GM18870 (cell line): Measurements from ENCODE around the gene INA.
"Not testable (repeated sequence)": the region's sequence is repeated elsewhere in the genome, so short reads cannot be mapped to it uniquely, and the experiment has no call there.

Experiments used
- ATAC-seq: cut with Tn5 transposase; IDR thresholded peaks from one replicate; pipeline ENCODE4 v1.9.1; 2021; ENCODE audit warnings: moderate library complexity; ENCODE audit not compliant: unreplicated experiment

INA gene

GRCh38 chr10:103276896-103277712 lies at the start of gene INA:
INA (plus strand) TSS chr10:103277138; CDS start chr10:103277212, 74 bp downstream.
- ATAC-seq = no peak

- no peak for ATAC-seq
Observed at GRCh38 chr10:103227416-103227815, 49.5 kb upstream of the INA start.

GRCh38 chr10:103231047-103231551 lies 45.8 kb upstream of the INA start:
- ATAC-seq = no peak

GRCh38 chr10:103232131-103232673 lies 44.7 kb upstream of the INA start:
- ATAC-seq = no peak

- no peak for ATAC-seq
Observed at GRCh38 chr10:103232772-103233488, 44.0 kb upstream of the INA start.

GRCh38 chr10:103235775-103236174 lies 41.2 kb upstream of the INA start:
- no peak for ATAC-seq

- no peak for ATAC-seq
Observed at GRCh38 chr10:103238506-103239252, 38.3 kb upstream of the INA start.

GRCh38 chr10:103241262-103242011 lies 35.5 kb upstream of the INA start:
- no peak for ATAC-seq

- ATAC-seq = no peak
Observed at GRCh38 chr10:103244666-103245271, 32.2 kb upstream of the INA start.

- not testable (repeated sequence) for ATAC-seq
Observed at GRCh38 chr10:103245587-103245986, 31.4 kb upstream of the INA start, which contains the start of gene RPEL1. RPEL1 (plus strand) TSS chr10:103245887; CDS start chr10:103245997, 110 bp downstream.

- no peak for ATAC-seq
Observed at GRCh38 chr10:103246324-103246723, 30.6 kb upstream of the INA start.

- no peak for ATAC-seq
Observed at GRCh38 chr10:103254113-103254512, 22.8 kb upstream of the INA start.

GRCh38 chr10:103254538-103255325 lies 22.2 kb upstream of the INA start:
- no peak for ATAC-seq

GRCh38 chr10:103256613-103257012 lies 20.3 kb upstream of the INA start:
- ATAC-seq = no peak

GRCh38 chr10:103257812-103258211 lies 19.1 kb upstream of the INA start:
- no peak for ATAC-seq

GRCh38 chr10:103258928-103259327 lies 18.0 kb upstream of the INA start:
- ATAC-seq = not testable (repeated sequence)

- ATAC-seq = no peak
Observed at GRCh38 chr10:103259989-103260388, 16.9 kb upstream of the INA start.

GRCh38 chr10:103262229-103262628 lies 14.7 kb upstream of the INA start:
- ATAC-seq = no peak
